GM19467 (cell line): Measurements from ENCODE around the gene ABHD18.
"Not testable (repeated sequence)": the region's sequence is repeated elsewhere in the genome, so short reads cannot be mapped to it uniquely, and the experiment has no call there.

ENCODE experiments used
- ATAC-seq: cut with Tn5 transposase; IDR thresholded peaks from one replicate; pipeline ENCODE4 v1.9.1; 2021; ENCODE audit warnings: mild to moderate bottlenecking, moderate library complexity; ENCODE audit not compliant: unreplicated experiment

The ABHD18 gene

DNA sequence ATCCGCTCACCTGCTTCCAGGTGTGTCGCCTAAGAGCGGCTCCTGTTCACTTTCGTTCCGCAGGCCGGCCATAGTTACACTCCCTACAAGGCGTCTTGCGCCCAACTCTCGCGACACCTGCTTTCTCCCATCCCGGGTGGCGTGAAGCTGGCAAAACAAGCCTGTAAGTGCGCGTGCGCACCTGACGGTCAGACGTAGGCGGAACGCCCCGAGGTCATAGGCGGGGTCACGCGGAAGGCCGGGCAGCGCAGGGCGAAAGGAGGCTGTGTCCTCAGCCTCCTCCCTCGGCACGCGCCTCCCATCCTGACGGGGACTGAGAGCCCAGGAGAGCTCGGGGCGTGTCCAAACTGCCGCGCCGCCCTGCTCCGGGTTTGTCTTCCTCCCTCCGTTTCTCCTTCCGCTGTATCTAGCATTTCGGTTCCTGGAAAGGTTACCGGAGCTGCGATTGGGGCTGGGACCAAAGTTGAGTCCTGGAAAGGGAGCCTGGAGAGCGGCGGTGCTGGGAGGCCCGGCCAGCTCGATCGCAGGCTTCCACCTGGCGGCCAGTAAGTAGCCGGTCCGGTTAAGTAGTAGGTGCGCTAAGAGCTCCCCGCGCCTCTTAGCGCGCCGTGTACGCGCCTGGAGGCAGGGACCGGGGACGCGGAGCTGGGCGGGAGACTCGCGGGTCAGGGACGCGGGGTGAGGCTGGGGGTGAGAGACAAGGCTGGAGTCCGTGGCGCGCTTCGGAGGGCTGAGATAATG is at the start of gene ABHD18, which contains the start of gene MFSD8:
TSS of gene ABHD18 (plus strand) at position 345 of the 741 bp plus-strand sequence. CDS start 17,550 bp downstream, outside the sequence.
TSS of gene MFSD8 (minus strand) at position 112 of the 741 bp plus-strand sequence. CDS start at position 72, 40 bp downstream.
- ATAC-seq = peak; percentile 96

DNA sequence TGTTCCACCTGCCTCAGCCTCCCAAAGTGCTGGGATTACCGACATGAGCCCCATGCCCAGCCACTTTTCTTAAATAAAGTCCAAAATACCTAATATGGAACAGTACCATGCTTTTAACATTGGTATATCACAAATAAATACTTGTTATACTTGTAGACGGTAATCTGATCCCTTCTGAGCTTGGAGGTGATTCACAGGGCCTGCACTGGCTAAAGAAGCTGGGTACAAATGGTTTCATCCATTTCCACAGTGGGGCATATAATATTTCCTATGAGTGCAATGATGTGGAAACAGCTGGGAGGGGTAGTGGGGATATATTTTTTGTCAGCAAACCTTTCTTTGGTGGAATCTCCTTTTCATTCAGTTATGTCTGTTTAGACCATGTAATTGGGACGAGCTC is 48.7 kb upstream of the ABHD18 start:
- ATAC-seq = no peak

- no peak for ATAC-seq
Observed at GRCh38 chr4:127917151-127917550, 48.1 kb upstream of the ABHD18 start.

DNA sequence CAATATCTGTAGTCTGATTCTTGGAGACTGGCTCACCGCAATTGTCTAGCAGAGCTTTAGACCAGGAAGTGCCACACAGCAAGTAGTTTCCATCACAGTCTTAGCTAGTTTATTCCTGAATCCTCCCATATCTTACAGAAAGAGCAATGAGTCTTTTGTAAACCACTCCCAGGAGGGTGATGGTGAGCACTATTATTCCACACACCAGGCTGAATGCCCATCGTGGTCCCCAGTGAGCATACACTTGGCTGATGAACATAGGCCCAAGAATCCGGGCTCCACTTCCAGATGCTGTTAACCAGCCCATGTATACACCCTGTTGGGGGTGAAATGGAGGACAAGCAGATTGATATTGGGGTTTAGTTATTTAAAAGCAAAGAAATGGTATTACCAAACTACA is 44.7 kb upstream of the ABHD18 start:
- ATAC-seq = no peak

GRCh38 chr4:127922226-127922625 is 43.0 kb upstream of the ABHD18 start:
- no peak for ATAC-seq

DNA sequence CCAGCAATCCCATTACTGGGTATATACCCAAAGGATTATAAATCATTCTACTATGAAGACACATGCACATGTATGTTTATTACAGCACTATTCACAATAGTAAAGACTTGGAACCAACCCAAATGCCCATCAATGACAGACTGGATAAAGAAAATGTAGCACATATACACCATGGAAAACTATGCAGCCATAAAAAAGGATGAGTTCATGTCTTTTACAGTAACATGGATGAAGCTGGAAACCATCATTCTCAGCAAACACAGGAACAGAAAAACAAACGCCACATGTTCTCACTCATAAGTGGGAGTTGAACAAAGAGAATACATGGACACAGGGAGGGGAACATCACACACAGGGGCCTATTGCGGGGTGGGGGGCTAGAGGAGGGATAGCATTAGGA is 39.5 kb upstream of the ABHD18 start:
- not testable (repeated sequence) for ATAC-seq

DNA sequence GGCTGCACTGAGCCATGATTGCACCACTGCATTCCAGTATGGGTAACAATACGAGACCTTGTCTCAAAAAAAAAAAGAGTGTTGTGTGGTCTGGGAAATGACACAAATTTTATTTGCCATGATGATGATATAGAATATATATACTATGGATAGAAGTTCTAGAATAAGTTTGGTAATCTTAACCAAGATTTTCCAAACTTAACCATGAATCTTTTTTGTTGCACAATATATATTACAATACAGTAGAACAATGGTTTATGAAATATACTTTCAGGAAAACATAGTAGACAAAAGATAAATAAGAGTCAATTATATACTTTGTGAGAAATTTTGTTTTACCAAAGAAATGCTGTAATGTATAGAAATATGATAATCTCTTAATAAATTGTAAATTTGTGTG is 35.0 kb upstream of the ABHD18 start:
- ATAC-seq = no peak

- ATAC-seq = not testable (repeated sequence)
Observed at GRCh38 chr4:127931836-127932235, 33.4 kb upstream of the ABHD18 start.

DNA sequence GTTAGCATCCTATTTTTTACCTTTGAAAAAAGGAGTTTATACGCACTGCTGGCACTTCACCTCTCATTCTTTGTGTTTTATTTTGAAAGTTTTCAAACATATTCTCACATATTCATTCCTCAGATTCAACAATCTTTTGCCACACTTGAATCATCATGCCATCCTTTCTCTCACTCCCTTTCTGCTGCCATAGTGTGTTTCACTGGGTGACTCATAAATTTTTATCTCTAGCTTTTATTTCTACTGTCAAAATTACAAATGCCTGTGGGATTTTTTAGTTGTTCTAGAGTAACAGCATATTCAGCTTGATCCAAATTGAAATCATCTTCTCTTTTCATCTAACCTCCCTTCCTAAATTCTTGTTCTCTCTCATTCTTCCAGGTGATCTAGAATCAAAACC is 28.2 kb upstream of the ABHD18 start:
- no peak for ATAC-seq

GRCh38 chr4:127957105-127957504 is 8.1 kb upstream of the ABHD18 start:
- no peak for ATAC-seq

DNA sequence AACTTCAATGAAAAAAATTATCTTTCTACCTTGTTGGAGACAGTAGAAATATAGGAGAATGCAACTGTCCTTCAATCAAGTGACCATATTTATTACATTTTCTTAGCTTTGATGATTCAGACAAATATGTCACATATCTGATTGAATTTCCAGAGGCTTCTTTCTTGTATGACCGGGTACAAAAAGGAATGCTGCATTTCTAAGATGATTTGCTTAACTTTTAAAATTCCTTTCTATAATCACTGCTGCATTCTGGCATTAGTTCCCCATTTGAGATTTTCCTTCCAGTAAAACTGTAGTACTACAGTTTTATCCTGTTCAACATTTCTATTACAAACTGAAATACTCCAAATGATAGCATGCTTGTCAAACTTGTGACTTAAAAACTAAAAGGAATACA is 5.4 kb upstream of the ABHD18 start:
- no peak for ATAC-seq

DNA sequence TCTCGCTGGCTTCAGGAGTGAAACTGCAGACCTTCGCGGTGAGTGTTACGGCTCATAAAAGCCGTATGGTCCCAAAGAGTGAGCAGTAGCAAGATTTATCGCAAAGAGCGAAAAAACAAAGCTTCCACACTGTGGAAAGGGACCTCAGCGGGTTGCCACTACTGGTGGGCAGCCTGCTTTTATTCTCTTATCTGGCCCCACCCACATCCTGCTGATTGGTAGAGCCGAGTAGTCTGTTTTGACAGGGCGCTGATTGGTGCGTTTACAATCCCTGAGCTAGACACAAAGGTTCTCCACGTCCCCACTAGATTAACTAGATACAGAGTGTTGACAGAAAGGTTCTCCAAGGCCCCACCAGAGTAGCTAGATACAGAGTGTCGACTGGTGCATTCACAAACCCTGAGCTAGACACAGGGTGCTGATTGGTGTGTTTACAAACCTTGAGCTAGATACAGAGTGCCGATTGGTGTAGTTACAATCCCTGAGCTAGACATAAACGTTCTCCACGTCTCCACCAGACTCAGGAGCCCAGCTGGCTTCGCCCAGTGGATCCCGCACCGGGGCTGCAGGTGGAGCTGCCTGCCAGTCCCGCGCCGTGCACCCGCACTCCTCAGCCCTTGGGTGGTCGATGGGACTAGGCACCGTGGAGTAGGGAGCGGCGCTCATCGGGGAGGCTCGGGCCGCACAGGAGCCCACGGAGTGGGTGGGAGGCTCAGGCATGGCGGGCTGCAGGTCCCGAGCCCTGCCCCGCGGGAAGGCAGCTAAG is 1.4 kb upstream of the ABHD18 start:
- not testable (repeated sequence) for ATAC-seq

DNA sequence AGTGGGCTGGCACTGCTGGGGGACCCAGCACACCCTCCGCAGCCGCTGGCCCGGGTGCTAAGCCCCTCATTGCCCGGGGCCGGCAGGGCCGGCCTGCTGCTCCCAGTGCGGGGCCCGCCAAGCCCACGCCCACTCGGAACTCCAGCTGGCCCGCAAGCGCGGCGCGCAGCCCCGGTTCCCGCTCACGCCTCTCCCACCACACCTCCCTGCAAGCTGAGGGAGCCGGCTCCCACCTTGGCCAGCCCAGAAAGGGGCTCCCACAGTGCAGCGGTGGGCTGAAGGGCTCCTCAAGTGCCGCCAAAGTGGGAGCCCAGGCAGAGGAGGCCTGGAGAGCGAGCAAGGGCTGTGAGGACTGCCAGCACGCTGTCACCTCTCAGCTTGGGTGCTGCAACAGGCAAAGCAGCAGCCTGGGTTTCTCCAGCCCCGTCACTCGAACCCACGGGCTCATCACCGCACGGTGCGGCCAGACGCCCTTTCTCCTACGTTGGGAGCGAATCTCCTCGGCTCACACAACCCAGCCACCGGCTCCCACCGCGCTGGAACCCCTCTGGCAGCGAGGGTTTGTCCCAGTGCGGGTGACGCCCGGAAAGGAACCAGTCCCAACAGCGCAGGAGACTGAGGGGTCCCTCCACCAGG is 662 bp upstream of the ABHD18 start:
- peak; percentile 18 for ATAC-seq

- peak; percentile 27 for ATAC-seq
Observed at GRCh38 chr4:127965803-127966175, 583 bp downstream of the ABHD18 start.

DNA sequence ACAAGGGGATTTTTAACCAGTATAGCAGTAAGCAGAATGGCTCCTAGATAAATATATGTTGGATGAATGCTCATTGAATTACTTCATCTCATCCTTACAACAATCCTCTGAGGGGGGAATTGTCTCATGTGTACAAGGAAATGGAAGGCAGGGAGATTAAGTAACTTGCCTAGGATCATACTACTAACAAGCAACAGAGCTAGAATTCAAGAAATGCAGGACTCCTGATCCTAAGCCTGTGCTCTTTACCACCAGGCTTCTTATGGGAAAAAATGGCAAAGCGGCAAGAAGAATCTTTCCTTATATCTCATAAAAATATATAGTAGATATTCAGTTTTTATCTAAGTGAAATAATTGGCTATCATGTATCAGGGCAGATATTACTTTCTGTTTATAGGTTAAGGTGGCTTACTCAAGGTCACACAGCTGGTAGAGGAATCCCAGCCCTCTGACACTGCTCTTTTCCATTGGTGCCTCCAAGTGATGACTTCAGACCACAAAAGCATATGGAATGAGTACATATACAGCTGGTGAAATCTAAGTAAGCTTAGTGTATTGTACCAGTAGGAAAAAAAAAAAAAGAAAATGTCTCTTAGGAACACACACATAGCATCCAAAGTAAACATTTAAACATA is 2.1 kb downstream of the ABHD18 start:
- ATAC-seq = no peak

- no peak for ATAC-seq
Observed at GRCh38 chr4:127968586-127968985, 3.4 kb downstream of the ABHD18 start.

GRCh38 chr4:127970925-127971324 is 5.7 kb downstream of the ABHD18 start:
- ATAC-seq = not testable (repeated sequence)

GRCh38 chr4:127975121-127975770 is 10.0 kb downstream of the ABHD18 start:
- no peak for ATAC-seq

GRCh38 chr4:127978930-127979329 is 13.7 kb downstream of the ABHD18 start:
- no peak for ATAC-seq

DNA sequence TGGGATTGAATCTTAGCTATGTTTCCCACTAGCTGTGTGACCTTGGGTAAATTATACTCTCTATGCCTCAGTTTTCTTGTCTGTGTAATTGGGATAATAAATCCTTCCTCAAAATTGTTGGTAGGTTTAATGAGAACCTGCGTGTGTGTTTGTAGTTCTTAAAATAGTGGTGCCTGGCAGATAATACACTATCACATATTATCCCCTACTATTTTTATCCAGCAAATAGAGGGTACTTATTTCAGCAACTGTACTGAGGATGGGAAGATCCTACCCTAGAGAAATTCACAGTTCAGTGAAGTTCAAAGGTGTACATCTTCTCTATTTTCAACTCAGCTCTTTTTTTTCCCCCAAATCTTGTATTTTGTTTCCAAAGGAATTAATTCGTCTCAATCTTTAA is 17.2 kb downstream of the ABHD18 start:
- no peak for ATAC-seq

- no peak for ATAC-seq
Observed at GRCh38 chr4:127985989-127986388, 20.8 kb downstream of the ABHD18 start.
